WTC11 (cell line): Measurements from ENCODE around the gene TMEM178B. TPM values are rescaled to one million over a fixed set of nuclear protein-coding genes. Genes with fewer than 3 reads are reported as not detected.

Source experiments
- FOXK1 ChIP-seq: sonication (generic); formaldehyde crosslinking; IDR thresholded peaks from 2 replicates; pipeline ENCODE4 v1.8.0; 2022; ENCODE audit warnings: mild to moderate bottlenecking, moderate library complexity, missing genetic modification reagents
- HMGA2 ChIP-seq: fragments of 250-450 bp; sonication (Bioruptor Pico); IDR thresholded peaks from 2 replicates; pipeline ENCODE4 v1.4.0; 2021; ENCODE audit warnings: mild to moderate bottlenecking, moderate library complexity
- NFYB ChIP-seq: sonication (generic); formaldehyde crosslinking; conservative IDR thresholded peaks from 2 replicates; pipeline ENCODE4 v1.8.0; 2022; ENCODE audit warnings: low read depth, missing genetic modification reagents
- SMAD3 ChIP-seq: sonication (generic); formaldehyde crosslinking; IDR thresholded peaks from 2 replicates; pipeline ENCODE4 v1.8.0; 2022; ENCODE audit warnings: missing genetic modification reagents, mild to moderate bottlenecking, borderline replicate concordance
- SMAD4 ChIP-seq: sonication (generic); formaldehyde crosslinking; IDR thresholded peaks from 2 replicates; pipeline ENCODE4 v1.8.0; 2022; ENCODE audit warnings: mild to moderate bottlenecking, missing genetic modification reagents
- TCF7 ChIP-seq: sonication (generic); formaldehyde crosslinking; IDR thresholded peaks from 2 replicates; pipeline ENCODE4 v1.8.0; 2022; ENCODE audit warnings: mild to moderate bottlenecking, low read depth, missing genetic modification reagents, moderate library complexity
- TP53 ChIP-seq: sonication (generic); formaldehyde crosslinking; IDR thresholded peaks from 2 replicates; pipeline ENCODE4 v1.8.1; 2023; ENCODE audit warnings: mild to moderate bottlenecking, missing genetic modification reagents
- total RNA-seq: library from RNA; stranded (reverse); gene quantifications from 3 replicates; pipeline ENCODE4 v1.2.3, GENCODE V29; 2021
- TF ChIP-seq, protein P1 (sequence below): fragments of 250-450 bp; sonication (Bioruptor Pico); IDR thresholded peaks from 2 replicates; pipeline ENCODE4 v1.9.0; 2021; ENCODE audit warnings: mild to moderate bottlenecking, borderline replicate concordance
- TF ChIP-seq, protein P2 (sequence below): fragments of 250-450 bp; sonication (Bioruptor Pico); IDR thresholded peaks from 2 replicates; pipeline ENCODE4 v2.1.2; 2022; ENCODE audit warnings: mild to moderate bottlenecking, moderate library complexity
- TF ChIP-seq, protein P3 (sequence below): sonication (generic); formaldehyde crosslinking; IDR thresholded peaks from 2 replicates; pipeline ENCODE4 v1.8.0; 2022; ENCODE audit warnings: mild to moderate bottlenecking, missing genetic modification reagents
- TF ChIP-seq, protein P4 (sequence below): fragments of 250-450 bp; sonication (Bioruptor Pico); IDR thresholded peaks from 2 replicates; pipeline ENCODE4 v1.9.0; 2021; ENCODE audit warnings: mild to moderate bottlenecking
- TF ChIP-seq, protein P5 (sequence below): fragments of 250-450 bp; sonication (Bioruptor Pico); conservative IDR thresholded peaks from 2 replicates; pipeline ENCODE4 v1.9.0; 2021; ENCODE audit warnings: mild to moderate bottlenecking

TMEM178B gene
- total RNA-seq, 1 experiment from 2014 or later: 20.4 TPM

DNA sequence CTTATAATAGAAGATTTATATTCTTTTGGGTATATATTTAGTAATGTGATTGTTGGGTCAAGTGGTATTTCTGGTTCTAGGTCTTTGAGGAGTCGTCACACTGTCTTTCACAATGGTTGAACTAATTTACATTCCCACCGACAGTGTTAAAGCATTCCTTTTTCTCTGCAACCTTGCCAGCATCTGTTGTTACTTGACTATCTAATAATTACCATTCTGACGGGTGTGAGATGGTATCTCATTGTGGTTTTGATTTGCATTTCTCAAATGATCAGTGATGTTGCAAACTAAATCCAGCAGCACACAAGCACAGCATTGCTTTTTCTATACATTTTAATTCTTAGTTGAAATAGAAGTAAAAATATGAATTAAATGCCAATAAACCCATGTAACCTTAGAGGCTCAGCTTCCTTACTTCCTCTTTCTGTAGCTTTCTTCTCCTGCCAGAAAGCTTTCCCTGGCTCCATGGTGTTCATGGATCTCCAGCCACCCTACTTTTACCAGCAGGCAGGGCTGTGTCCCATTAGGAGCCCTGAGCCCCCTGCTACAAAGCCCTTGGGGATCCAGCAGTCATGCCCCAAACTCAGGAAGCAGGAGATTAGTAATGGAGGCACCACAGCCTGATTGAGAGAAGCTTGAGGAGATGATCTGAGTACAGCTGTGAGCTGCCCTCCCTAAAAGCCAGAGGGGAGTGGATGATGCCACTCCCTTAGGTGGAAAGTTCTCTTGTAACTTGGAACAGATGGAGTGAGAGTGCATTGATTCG, 158.6 kb downstream of the TMEM178B start (continued):
- TF ChIP-seq, protein P1, sequence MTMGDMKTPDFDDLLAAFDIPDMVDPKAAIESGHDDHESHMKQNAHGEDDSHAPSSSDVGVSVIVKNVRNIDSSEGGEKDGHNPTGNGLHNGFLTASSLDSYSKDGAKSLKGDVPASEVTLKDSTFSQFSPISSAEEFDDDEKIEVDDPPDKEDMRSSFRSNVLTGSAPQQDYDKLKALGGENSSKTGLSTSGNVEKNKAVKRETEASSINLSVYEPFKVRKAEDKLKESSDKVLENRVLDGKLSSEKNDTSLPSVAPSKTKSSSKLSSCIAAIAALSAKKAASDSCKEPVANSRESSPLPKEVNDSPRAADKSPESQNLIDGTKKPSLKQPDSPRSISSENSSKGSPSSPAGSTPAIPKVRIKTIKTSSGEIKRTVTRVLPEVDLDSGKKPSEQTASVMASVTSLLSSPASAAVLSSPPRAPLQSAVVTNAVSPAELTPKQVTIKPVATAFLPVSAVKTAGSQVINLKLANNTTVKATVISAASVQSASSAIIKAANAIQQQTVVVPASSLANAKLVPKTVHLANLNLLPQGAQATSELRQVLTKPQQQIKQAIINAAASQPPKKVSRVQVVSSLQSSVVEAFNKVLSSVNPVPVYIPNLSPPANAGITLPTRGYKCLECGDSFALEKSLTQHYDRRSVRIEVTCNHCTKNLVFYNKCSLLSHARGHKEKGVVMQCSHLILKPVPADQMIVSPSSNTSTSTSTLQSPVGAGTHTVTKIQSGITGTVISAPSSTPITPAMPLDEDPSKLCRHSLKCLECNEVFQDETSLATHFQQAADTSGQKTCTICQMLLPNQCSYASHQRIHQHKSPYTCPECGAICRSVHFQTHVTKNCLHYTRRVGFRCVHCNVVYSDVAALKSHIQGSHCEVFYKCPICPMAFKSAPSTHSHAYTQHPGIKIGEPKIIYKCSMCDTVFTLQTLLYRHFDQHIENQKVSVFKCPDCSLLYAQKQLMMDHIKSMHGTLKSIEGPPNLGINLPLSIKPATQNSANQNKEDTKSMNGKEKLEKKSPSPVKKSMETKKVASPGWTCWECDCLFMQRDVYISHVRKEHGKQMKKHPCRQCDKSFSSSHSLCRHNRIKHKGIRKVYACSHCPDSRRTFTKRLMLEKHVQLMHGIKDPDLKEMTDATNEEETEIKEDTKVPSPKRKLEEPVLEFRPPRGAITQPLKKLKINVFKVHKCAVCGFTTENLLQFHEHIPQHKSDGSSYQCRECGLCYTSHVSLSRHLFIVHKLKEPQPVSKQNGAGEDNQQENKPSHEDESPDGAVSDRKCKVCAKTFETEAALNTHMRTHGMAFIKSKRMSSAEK (CRISPR knock-in tag): no peak
- no peak for TF ChIP-seq SMAD4 (CRISPR knock-in tag)
- TF ChIP-seq, protein P2, sequence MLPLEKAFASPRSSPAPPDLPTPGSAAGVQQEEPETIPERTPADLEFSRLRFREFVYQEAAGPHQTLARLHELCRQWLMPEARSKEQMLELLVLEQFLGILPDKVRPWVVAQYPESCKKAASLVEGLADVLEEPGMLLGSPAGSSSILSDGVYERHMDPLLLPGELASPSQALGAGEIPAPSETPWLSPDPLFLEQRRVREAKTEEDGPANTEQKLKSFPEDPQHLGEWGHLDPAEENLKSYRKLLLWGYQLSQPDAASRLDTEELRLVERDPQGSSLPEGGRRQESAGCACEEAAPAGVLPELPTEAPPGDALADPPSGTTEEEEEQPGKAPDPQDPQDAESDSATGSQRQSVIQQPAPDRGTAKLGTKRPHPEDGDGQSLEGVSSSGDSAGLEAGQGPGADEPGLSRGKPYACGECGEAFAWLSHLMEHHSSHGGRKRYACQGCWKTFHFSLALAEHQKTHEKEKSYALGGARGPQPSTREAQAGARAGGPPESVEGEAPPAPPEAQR (CRISPR knock-in tag): no peak
- no peak for TF ChIP-seq FOXK1 (CRISPR knock-in tag)
- TF ChIP-seq, protein P3, sequence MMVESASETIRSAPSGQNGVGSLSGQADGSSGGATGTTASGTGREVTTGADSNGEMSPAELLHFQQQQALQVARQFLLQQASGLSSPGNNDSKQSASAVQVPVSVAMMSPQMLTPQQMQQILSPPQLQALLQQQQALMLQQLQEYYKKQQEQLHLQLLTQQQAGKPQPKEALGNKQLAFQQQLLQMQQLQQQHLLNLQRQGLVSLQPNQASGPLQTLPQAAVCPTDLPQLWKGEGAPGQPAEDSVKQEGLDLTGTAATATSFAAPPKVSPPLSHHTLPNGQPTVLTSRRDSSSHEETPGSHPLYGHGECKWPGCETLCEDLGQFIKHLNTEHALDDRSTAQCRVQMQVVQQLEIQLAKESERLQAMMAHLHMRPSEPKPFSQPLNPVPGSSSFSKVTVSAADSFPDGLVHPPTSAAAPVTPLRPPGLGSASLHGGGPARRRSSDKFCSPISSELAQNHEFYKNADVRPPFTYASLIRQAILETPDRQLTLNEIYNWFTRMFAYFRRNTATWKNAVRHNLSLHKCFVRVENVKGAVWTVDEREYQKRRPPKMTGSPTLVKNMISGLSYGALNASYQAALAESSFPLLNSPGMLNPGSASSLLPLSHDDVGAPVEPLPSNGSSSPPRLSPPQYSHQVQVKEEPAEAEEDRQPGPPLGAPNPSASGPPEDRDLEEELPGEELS (CRISPR knock-in tag): no peak
- TF ChIP-seq, protein P4, sequence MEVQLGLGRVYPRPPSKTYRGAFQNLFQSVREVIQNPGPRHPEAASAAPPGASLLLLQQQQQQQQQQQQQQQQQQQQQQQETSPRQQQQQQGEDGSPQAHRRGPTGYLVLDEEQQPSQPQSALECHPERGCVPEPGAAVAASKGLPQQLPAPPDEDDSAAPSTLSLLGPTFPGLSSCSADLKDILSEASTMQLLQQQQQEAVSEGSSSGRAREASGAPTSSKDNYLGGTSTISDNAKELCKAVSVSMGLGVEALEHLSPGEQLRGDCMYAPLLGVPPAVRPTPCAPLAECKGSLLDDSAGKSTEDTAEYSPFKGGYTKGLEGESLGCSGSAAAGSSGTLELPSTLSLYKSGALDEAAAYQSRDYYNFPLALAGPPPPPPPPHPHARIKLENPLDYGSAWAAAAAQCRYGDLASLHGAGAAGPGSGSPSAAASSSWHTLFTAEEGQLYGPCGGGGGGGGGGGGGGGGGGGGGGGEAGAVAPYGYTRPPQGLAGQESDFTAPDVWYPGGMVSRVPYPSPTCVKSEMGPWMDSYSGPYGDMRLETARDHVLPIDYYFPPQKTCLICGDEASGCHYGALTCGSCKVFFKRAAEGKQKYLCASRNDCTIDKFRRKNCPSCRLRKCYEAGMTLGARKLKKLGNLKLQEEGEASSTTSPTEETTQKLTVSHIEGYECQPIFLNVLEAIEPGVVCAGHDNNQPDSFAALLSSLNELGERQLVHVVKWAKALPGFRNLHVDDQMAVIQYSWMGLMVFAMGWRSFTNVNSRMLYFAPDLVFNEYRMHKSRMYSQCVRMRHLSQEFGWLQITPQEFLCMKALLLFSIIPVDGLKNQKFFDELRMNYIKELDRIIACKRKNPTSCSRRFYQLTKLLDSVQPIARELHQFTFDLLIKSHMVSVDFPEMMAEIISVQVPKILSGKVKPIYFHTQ (CRISPR knock-in tag): no peak
- TF ChIP-seq TP53 (CRISPR knock-in tag): no peak
- no peak for TF ChIP-seq HMGA2 (CRISPR knock-in tag)
- TF ChIP-seq SMAD3 (CRISPR knock-in tag): no peak
- TF ChIP-seq TCF7: no peak
- TF ChIP-seq NFYB (CRISPR knock-in tag): no peak
- TF ChIP-seq, protein P5, sequence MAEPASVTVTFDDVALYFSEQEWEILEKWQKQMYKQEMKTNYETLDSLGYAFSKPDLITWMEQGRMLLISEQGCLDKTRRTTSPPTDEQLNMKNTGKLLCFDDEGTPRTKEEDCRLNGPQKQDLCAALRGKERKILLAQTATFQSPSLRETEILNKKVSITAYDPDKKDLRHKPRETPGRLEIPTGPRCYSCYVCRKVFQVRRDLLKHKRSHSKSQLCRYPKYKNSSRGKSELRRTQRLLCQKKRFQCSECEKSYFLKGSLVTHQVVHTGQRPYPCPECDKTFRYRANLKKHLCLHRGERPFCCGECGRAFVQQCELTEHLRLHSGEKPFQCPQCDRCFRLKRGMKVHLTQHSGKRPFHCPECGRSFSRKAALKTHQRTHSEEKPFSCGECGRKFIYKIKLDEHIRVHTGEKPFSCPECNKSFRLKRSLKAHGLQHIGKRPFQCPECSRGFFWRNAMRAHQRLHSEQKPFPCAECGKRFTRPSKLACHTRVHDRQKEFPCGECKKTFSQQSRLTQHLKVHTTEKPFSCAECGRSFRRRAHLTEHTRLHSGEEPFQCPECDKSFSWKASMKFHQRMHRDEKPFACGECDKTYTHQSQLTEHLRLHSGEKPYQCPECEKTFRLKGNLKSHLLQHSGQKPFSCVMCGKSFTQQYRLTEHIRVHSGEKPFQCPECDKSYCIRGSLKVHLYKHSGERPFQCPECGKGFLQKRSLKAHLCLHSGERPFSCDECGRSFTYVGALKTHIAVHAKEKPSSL (CRISPR knock-in tag): no peak
